HG03439 (cell line): ENCODE data around the gene MYO1B.

ENCODE experiments used
- ATAC-seq: cut with Tn5 transposase; IDR thresholded peaks from one replicate; pipeline ENCODE4 v1.9.1; 2021; ENCODE audit warnings: mild to moderate bottlenecking, moderate library complexity; ENCODE audit not compliant: unreplicated experiment

MYO1B gene

DNA sequence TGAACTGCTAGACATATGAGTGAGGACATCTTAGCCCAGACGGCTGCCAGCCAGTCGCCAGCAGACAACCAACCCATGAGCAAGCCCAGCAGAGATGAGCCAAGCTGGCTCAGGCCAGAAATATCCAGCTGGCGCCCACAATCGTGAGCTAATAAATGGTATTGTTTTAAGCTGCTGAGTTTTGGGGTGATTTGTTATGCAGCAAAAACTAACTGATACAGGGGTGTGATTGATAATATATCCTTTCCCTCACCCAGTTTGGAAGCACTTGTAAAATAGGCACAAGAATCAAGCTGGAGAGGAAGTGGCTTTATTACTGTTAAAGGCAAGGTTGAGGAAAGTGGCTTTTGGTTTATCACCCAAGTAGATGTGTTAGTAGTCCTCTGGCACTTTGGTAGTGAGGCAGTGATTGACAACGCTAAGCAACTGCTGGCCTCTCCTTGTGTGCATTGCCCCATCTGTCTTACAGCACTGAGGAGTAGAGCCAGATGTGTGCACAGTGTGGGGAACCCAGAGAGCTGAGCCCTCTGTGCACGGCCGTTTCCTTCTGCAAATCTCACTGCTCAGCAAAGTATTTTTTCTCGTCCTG is 110.1 kb downstream of the MYO1B start:
- no peak for ATAC-seq

DNA sequence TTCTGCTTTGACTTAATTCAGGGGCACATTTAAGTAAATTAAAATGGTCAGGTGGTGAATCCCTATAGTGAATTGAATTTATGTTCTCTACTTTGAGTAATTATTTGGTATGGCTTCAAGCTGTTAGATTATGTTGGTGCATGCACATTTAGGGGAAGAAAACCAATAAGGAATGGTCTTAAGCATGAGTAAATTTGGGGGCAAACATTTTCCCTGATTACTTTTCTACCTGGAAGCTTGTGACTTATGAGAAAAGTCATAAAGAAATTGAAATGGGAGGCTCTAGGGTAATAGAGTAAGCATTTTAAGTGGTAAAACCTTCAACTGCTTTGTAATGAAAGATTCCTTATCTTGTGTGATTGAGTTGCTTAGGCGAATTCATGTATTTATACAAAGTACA is 112.5 kb downstream of the MYO1B start:
- no peak for ATAC-seq

DNA sequence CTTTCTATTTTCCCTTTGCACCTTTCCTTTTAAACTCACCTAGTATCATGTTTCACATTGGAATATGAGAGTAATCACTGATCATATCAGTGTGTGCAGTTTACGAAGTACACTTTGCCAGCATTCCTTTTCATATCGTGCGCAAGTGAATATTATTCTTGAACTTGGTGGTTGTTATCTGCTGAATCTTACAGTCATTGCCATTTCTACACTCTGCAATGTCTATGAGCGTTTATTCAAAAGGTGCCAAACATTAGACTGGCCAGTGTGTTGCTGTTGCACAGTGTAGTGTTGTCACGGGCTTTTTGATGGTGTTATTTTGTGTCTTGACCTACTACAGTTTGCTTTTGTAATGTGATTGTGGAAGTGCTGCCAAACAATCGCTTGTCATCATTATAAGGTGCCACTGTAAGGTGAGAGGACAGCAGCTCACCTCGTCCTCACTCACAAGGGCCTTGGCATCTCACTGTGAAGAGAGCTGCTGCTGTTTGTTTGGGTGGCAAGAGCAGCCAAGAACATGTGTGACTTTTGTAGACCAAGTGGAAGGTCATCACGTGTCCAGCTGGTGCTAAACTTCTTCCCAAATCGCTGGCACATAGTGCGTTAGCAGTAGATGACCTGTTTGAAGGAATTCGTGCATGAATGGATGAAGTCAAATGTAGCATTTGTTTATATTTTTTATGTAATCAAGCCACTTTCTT is 113.3 kb downstream of the MYO1B start:
- no peak for ATAC-seq

DNA sequence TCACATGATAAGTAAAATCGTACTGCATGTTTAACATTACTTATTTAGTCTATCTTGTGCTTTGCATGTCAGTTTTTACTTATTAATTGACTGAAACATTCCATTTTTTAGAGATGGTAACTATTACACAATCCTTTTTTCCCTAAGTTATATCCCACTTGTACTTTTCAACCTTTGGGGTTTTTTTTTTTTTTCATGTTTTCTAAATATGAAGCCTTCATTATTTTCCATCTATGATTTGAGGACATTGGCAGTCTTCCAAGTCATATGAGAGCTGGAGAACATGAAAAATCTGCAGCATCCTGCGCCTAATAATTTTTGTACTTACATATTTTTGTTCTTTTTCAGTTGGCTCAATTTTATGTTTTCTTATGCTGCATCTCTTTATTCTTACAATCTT is 113.9 kb downstream of the MYO1B start:
- ATAC-seq: no peak

DNA sequence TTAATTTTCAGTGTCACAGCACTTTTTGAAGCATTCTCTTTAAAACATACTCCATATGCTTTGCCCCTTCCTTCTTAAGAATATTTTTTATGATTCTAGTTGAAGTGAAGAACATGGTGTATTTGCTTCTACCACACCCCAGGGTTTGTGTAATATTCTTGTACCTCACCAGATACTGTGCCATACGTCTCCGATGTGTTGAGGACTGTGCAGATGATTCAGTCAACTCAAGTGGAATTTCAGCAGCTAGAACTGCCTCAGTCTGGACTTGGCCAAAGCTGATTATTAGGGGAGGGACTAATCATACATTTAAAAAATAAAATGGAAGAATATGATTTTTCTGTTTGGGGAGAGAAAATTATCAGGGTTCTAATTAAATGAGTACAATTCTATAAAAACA is 115.7 kb downstream of the MYO1B start:
- no peak for ATAC-seq

DNA sequence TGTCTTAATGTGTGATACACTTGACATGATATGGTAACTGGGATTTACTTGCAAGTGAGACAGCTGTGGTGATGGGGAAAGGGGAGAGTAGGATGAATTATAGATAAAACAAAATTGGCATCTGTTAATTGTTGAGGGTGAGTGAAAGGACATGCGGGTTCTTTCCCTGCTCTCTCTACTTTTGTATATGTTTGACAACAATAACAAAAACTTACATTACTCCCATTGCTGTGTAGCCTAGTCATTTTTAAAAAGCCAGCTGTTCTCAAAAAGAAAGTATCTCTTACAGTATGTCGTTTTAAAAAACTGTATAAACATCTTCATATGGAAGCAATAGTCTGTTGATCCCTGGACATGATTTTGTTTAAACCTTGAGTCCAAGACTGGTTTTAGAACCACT is 117.6 kb downstream of the MYO1B start:
- ATAC-seq: no peak

DNA sequence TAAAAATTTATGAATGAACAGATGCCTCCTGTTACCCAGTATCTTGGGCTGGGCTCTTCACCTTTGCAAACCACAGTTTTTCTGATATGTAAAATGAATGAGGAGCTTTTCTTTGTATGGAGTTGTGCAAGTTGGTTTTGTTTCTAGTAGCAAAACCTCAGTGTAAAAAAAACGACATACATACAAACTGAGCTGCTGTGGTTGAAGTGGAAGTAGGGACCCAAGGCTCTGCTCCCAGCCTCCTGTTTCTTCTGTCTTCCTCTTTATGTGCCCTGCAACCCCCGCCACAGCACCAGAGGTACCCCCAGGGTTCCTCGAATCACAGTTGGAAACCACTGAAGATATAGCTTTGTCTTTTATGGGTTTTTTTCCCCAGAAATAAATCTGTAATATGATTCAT is 118.1 kb downstream of the MYO1B start:
- ATAC-seq: no peak

DNA sequence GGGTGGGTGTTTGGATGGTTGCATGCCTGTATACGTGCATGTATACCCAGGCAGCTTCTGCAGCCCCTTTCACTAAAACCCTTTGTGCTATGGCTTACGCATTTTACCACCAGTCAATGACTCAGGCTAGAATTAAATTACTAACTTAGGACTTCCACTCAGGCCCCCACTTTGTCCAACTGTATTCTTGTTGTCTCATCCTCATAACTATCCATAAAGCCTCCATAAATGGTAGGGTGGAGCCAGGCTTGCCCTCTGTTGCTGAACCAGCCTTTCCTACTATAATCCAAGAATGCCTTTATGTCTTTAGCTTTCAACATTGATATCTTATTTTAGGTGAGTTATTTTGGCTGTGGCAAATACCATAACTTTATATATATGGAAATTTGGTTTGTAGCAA is 119.9 kb downstream of the MYO1B start:
- ATAC-seq: no peak

DNA sequence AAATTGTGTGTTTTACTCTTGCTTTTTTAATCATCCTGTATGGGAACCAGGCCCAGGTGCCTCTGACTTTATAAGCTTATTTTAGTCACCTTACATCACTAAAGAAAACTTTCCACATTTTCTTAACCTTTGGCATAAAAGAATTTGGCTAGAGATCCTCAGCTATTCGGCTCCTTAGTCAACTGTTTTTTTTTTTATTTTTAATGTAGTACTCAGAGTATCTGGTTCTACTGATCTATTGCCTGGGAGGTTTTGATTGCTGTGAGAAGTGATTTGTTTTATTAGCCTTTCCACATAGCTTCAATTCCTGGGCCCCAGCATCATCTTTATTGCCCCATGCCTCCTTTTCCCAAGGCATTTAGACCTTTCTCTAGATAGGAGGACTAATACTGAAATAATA is 121.0 kb downstream of the MYO1B start:
- ATAC-seq: no peak

DNA sequence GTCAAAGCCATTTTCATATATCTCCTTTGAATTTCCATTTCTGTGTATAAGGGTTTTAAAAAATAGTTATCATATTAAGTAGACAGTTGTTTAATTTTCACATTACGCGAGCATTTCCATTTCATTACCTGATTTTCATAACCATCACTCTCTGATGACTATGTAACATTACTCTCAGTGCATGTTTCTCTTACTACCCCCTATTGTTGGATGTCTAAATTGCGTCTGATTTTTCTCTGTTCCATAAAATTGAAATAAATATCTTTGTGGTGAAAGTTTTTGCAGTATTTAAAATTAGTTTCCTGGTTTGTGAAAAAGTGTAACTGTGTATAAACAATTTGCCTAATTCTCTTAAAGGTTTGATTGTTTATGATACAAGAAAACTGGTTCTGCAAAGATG is 123.8 kb downstream of the MYO1B start:
- no peak for ATAC-seq

DNA sequence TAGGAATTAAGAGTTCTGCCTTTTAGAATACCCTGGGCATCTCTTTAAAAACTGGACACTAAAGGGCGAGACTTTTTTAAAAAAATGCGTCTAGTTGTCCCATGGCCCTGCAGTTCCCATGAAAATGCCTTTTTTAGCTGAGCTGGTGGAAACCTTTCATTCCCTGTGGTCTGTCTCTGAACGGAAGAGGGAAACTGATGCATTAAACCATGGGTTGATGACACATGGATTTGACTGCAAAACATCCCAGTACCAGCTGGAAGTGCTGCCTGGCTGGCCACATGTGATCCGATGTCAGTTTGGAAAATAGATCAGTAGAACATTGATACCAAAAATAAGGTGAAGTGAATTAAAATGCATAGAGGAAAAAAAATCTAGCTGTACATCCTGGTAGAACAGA is 129.2 kb downstream of the MYO1B start:
- ATAC-seq: no peak

DNA sequence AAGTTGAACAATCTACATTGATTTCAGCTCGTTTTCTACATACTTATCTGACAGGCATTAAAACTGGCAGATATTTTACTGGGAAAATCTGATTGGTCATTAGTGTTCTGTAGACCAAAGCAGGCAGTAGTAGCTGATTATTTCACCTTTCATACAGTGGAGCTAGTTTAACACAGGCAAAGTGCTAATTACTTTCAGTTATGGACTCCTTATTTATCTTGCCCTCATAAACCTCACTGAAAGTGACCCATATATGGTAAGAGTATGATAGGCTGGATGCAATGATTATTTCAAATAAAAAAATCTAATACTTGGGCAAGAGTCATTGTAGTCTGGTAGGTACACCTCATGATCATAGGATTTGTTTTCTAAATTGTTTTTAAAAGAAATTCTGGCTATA is 129.7 kb downstream of the MYO1B start:
- no peak for ATAC-seq

DNA sequence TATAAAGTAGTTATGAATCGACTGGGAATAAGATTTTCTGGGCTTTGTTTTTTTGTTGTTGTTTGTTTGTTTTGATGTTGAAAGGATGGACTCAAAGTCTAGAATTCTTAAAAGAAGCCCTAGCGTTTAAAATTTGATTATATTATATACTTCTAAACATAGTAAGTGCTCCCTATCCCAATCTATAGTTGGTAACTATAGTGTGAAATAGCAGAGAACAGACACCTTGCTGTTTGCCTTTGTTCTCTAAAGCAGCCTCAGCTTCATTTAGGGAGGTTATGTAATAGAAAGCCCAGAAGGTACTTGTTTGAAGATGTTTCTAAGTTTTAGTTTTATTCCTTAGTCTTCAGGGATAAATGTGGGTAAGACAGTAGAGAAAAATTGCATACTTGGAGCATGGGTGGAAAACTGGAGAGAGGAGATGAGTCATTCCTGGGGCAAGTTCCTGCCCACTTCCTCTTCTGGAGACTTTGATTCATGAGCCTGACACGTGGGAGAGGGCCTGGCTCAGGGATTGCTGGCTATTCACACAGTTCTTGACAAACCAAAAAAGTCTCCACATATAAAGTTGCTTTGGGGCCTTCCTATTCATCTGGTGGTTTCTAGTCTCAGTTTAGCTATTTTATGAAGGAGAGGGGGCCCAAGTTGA is 131.9 kb downstream of the MYO1B start:
- ATAC-seq: no peak

DNA sequence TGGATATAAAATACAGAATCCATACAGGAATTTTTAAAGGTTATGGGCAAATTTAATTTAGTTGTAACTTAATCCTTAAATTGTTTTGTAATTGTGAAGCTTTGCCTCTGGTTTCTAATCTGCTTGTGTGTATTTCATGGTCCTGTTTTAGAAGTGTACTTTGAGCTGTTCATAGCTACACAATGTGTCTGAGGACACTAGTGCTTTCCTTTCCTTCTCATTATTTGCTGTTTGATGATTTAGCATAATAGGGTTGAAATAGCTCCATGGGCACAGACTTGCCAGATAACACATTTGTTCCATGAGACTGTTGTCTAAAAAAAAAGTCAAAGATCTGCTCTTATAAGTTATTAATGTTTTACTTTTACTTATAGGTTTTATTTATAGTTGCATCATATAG is 134.2 kb downstream of the MYO1B start:
- ATAC-seq: no peak

DNA sequence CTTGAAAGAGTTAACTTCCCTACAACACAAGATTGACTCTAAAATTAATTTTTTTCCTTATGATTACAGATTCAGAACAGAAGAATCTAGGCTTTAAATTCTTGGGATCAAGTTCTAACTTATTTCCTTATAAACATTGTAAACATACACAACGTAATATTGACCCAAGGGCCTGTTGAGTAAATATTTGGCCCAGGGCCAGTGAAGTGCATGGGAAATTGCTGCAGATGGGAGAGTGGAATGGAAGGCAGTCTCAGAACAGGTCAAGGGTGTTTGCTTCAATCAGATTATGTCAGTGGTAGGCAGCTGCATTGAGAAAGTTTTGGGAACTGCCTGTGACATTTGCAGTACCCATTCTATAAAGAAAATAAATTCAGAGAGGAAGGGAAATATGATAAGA is 137.6 kb downstream of the MYO1B start:
- no peak for ATAC-seq

DNA sequence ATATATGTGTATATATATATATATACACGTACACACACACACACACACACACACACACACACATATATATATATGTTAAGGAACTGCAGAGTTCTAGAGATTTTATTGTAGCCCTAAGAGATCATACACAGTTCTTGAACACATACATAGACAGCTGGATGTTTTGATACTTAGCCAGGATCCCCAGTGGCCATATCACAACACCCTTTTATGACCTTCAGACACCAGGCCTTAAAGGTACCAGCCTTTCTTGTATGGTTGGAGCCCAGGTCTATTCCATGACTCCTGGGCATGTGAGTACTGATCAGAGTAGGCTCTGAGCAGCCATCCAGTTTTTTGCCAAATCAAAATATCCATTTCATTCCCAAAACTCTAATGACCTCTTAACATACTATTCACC is 138.3 kb downstream of the MYO1B start:
- ATAC-seq: no peak

DNA sequence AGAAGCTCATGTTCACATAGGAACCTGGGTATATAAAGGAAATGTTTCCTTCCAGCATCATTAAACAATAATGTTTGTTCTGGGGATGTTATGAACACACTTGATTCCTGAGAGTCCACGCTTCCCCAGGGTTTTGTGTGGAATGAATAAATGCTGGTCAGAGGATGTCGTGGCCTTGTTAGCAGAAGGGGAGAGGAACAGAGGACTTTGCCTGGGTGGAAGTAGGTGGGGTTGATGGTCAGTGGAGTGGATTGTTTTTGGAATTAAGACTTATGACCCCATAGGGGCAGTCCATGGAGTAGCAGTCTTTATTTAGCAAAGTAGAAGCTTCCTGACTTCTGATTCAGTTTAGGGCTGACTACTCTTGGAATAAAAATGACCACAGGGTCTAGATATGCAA is 139.6 kb downstream of the MYO1B start:
- no peak for ATAC-seq

DNA sequence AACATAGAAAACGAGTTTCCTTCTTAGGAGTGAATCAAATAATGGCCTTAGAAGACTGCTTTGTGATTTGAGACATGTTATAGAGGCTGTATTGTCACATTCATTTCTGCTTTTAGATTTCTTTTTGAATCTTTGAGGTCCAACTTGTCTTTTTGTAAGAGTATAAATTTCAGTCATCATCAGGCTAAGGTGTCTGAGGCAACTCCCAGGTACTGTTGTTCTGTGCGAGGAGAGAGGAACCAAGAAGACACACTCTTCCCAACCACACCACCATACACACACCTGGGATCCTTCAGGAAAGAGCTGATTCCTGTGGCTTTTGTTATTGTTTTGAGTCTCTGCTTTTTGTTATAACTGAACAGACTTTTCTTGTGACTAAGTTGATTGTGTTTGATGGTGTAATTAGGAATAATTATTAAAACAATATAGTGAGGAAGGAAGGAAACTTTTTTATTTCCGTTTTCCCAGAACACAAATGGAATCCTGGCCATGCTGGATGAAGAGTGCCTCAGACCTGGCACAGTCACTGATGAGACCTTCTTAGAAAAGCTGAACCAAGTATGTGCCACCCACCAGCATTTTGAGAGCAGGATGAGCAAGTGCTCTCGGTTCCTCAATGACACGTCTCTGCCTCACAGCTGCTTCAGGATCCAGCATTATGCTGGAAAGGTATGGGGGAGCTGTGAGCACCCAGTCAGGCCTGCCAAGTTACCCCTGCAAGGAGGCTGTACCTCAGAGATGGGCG is 140.4 kb downstream of the MYO1B start:
- ATAC-seq: no peak

DNA sequence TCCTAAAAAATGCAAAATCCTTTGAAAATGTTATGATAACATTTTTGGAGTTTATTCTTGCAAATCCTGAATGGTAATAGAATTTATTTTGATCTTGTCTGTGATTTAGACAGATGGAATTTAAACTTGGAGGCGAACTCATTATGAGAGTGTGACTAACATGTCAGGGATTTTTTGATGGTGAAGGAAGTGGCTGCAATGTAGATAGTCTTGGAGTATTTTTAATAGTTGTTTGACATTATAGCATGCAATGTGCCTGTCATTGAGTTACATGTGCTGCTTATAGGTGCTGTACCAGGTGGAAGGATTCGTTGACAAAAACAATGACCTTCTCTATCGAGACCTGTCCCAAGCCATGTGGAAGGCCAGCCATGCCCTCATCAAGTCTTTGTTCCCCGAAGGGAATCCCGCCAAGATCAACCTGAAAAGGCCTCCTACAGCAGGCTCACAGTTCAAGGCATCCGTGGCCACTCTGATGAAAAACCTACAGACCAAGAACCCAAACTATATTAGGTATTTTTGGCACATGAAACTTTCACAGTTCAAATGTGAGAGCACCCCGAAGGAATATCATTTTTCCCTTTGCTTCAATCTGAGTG is 141.8 kb downstream of the MYO1B start:
- ATAC-seq: no peak

DNA sequence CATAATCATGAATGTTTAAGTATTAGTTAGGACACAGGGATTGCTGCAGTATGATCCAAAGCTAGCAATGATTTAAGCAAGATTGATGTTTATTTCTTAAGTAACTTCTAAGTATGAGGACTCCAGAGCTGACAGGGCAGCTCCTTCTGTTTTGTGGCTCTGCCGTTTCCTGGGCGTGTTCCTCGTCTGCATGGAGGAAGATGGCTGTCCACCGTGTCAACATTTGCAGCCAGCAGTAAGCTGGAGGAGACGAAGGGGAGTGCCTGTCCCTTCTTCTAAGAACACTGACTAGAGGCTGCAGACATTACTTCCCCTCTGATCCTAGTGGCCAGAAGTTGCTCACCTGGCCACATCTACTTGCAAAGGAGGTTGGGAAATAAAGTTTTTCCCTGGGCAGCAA is 144.1 kb downstream of the MYO1B start:
- ATAC-seq: no peak

DNA sequence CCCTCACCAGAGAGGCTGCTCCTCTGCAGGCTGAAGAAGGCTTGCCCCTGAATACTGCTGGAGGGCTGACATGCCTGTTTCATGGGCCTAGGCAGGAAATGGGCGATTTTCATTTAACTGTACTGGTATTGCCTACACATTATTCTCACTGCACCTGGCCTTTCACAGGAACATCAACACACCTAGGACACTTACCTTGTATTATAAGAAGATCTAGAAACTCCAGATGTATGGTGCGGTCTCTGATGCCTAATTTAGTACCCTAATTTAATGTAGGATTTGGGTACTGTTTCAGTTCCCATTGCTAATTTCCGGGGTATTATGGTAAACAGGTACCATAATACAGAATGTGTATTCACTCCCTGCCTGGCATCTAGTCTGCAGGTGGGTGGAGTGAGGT is 146.0 kb downstream of the MYO1B start:
- no peak for ATAC-seq

DNA sequence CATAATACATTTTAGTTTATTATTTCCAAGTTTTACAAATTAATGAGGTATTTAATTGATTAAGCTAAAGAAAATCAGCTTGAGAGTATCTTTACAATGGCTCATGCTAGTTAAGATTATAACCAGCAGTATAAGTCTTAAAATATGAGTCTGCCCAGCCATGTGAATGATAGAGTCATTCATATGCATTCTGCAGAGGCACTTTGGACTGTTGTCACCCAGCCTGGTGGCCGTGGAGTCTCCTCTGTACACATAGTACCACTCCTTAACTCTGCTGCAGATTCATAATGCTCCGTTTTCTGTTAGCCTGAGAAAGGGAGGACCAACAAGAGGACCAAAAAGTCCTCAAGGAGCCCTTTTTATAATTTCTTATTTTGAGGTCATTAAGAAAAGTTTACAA is 148.8 kb downstream of the MYO1B start:
- no peak for ATAC-seq
